Neural progenitor cell (in vitro differentiated cells): ENCODE data around the gene SLC22A23.

Experiments
- CTCF ChIP-seq: fragments of 200-600 bp; sonication (generic); IDR thresholded peaks from 2 replicates; pipeline ENCODE4 v1.5.1; 2017; ENCODE audit warnings: antibody characterized with exemption, mild to moderate bottlenecking
- EZH2 ChIP-seq: fragments of 200-600 bp; sonication (generic); IDR thresholded peaks from 2 replicates; pipeline ENCODE4 v1.6.1; 2017; ENCODE audit warnings: antibody characterized with exemption, mild to moderate bottlenecking, moderate library complexity

- TF ChIP-seq CTCF (no peak), EZH2 (no peak)
These were observed 77.3 kb downstream of the SLC22A23 start for GRCh38 chr6:3379482-3380060.
